Stimulated activated CD8-positive, alpha-beta memory T cell treated with anti-CD3 and anti-CD28 coated beads, Interleukin-2, amount 100 ng/mL, for 48 hours (primary cell): ENCODE results near the gene TMEM126B.
A peak's percentile ranks its signal among the peaks of the same experiment; 100 is the strongest.
"Not testable (repeated sequence)": the region's sequence is repeated elsewhere in the genome, so short reads cannot be mapped to it uniquely, and the experiment has no call there.

Experiments
- DNase-seq, 2 donors: peaks; one replicate each; pipeline ENCODE4 v3.0.0-alpha.2; 2020; ENCODE audit warnings: low read depth in 2 of 2

The TMEM126B gene

GRCh38 chr11:85627998-85628770, at the start of gene TMEM126B:
TSS of gene TMEM126B (plus strand) at chr11:85628593. CDS start at chr11:85628608, 15 bp downstream.
- DNase-seq: peak; percentile 95

DNA sequence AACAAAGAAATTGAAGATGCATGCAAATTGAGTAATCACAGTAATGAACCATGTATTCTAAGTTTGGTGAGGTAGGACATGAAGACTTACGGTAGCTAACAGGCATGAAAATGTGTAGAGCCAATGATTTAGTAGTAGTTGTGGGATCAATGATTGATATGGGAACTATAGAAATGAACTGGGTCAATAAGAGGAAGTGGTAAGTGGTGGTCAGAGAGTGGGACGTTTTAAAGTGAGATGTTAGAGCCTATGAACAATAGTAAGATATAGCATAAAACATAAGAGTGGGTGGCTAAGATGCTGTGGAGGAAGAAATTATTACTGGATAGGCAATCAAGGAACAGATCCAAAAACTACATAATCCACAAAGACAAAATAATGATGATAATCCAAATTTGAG, 46.3 kb upstream of the TMEM126B start:
- DNase-seq: no peak

- no peak for DNase-seq
These were observed 39.0 kb upstream of the TMEM126B start for GRCh38 chr11:85589373-85589772.

GRCh38 chr11:85590848-85591483, 37.4 kb upstream of the TMEM126B start:
- no peak for DNase-seq

DNA sequence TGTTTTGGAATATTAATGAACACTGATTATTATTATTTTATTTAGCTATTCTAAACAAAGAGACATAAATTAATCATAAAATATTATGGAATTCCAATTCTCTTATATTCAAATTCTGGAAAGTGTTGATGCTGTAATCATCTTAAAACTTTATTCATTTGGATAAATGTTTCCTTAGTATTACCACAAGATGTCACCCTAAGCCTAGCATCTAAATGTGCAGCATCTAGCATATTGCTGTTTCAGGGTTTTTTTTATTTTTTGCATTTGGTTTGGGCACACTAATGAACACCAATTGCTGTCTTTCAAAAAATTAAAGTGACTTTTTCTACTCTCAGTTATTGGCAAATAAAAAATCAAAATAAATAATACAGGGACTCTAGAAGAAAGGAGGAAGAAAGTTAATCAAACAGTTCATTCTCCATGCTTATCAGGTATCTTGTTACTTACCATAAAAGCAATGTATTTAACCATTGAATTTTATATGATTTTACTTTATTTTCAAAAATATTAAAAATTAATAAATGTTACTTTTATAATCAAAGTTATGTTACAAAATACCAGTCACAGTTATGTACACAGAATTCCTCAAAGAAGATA, 33.0 kb upstream of the TMEM126B start:
- DNase-seq: no peak

DNA sequence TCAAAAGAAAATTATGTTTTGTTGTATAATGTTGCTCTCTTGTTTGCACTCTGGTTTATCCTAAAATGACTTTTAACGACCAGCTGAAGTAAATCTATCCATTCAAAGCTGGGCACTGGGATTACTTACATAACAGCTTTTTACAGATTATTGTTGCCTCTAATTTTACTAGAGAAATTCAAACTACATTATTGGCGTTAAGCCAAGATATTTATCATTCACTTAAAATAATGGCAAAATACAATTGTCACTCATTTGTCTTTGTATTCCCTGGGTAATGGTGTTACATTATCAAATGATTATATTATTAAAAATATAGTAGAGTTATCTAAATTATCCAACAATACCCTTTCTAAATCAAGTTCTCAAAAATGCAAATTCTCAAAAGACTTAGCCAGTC, 31.5 kb upstream of the TMEM126B start:
- no peak for DNase-seq

- DNase-seq: no peak
These were observed 29.3 kb upstream of the TMEM126B start for GRCh38 chr11:85599083-85599482.

- no peak for DNase-seq
These were observed 25.7 kb upstream of the TMEM126B start for GRCh38 chr11:85602526-85603213.

- DNase-seq: no peak
These were observed 25.2 kb upstream of the TMEM126B start for GRCh38 chr11:85603220-85603619.

- DNase-seq: not testable (repeated sequence)
These were observed 22.2 kb upstream of the TMEM126B start for GRCh38 chr11:85606237-85606636.

- DNase-seq: not testable (repeated sequence)
These were observed 19.8 kb upstream of the TMEM126B start for GRCh38 chr11:85608621-85609020.

- DNase-seq: not testable (repeated sequence)
These were observed 19.1 kb upstream of the TMEM126B start for GRCh38 chr11:85609286-85609685.

- DNase-seq: not testable (repeated sequence)
These were observed 16.8 kb upstream of the TMEM126B start for GRCh38 chr11:85611643-85612042.

DNA sequence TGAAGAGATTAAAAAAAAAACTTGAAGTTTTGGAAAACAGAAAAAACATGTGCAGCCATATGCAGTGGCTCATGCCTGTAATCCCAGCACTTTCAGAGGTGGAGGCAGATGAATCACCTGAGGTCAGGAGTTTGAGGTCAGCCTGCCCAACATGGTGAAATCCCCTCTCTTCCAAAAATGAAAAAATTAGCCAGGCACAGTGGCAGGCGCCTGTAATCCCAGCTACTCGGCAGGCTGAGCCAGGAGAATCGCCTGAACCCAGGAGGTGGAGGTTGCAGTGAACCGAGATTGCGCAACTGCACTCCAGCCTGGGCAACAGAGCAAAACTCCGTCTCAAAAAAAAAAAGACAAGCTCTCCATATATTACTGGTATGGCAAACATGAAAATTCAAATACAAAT, 8.9 kb upstream of the TMEM126B start:
- DNase-seq: no peak

DNA sequence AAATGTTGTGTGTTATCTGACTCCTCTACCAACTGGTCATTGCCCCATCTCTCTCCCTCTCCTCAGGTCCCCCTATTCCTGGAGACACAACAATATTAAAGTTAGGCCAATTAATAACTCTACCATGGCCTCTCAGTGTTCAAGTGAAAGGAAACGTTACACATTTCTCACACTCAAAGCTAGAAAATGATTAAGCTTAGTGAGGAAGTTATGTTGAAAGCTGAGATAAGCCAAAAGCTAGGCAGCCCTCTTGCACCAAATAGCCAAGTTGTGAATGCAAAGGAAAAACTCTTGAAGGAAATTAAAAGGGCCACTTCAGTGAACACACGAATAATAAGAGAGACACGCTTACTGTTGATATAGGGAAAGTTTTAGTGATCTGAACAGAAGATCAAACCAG, 8.1 kb upstream of the TMEM126B start:
- DNase-seq: no peak

DNA sequence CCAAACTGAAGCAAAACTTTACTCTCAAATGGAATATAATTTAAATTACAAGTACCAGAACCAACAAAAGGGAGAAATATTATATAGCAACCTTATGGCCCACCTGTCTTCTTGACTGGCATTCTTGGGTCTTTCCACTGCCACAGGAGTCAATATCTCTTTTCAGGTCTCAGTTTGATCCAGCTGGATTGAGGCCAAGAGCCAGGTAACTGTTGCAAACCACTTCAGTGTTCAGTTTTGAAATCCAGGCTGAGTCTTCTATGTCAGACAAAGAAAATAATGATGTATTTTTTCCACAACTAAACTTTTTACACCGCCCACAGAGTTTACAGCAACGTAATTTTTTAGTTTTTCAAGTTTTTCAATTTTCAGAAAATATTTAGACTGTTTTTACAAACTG, 1.9 kb upstream of the TMEM126B start:
- no peak for DNase-seq

- DNase-seq: no peak
These were observed 928 bp upstream of the TMEM126B start, which contains the start of gene DLG2 for GRCh38 chr11:85627332-85627997. TSS of gene DLG2 (minus strand) at chr11:85627344.

DNA sequence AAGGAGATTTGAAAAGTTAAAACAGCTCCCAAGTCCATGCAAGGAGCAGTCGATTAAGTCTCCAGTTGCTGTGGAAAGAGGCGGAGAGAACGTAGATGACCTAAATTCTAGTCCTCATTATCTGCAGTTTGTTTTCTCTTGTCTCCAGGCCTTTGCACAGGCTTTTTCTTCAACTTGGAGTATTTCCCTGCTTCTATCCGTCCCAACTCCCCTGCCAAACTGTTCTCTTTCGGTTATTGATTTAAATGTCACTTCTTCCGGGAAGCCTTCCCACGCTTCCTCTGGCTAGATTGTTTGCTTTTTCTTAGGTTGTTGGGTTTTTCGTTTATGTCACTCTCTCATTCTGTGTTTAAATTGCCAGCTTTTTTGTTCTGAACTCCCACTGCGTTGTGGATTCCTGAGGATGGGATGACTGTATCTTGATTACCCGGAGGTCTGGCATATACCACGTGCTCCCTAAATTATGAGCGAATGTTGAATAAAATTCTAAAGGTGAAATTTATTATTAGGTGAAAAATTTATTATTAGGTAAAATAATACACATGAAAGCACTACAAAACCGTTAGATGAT, 463 bp downstream of the TMEM126B start:
- no peak for DNase-seq

- no peak for DNase-seq
These were observed 6.4 kb downstream of the TMEM126B start for GRCh38 chr11:85634747-85635146.

GRCh38 chr11:85643191-85643614, 14.8 kb downstream of the TMEM126B start:
- DNase-seq: no peak

DNA sequence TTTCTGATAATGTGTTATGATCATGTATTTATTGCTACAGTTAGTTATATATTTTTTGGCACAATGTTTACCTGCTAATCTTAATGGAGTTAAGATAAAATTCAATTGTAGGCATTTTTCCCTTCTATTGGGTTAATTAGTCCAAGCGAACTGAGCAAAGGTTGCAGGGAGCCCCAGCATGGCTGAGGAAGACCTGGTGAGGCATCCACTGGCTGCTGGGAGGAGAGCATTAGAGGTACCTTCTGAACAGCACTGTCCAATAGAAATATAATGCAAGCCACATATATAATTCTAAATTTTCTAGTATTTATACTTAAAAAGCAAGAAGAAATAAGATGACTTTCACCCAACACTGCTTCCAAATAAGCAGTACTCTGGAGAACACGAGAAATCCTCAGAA, 18.7 kb downstream of the TMEM126B start:
- no peak for DNase-seq
